ENCODE measurements around the gene PCNX1. TPM values are rescaled to one million over a fixed set of nuclear protein-coding genes. Genes with fewer than 3 reads are reported as not detected.
"Not testable (repeated sequence)": the region's sequence is repeated elsewhere in the genome, so short reads cannot be mapped to it uniquely, and the experiment has no call there.

The PCNX1 gene
- total RNA-seq, 1 donor from 2014 or later: 32.6 TPM

- no peak for DNase-seq (ENCODE audit: low read depth, low spot score)
Measured at GRCh38 chr14:70916300-70916699, 9.0 kb downstream of the PCNX1 start.

DNA sequence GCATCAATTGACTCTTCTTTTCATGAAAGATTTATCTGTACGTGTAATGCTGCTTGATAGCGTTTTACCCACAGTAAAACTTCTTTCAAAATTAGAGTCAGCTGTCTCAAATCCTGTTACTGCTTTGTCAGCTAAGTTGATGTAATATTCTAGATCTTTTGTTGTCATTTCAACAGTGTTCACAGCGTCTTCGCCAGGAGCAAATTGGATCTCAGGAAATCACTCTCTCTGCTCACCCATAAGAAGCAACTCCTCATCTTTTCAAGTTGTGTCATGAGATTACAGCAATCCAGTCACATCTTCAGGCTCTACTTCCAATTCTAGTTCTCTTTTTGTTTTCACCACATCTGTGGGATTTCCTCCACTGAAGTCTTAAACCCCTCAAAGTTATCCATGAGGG, 9.5 kb downstream of the PCNX1 start:
- DNase-seq (ENCODE audit: low read depth, low spot score): no peak

DNA sequence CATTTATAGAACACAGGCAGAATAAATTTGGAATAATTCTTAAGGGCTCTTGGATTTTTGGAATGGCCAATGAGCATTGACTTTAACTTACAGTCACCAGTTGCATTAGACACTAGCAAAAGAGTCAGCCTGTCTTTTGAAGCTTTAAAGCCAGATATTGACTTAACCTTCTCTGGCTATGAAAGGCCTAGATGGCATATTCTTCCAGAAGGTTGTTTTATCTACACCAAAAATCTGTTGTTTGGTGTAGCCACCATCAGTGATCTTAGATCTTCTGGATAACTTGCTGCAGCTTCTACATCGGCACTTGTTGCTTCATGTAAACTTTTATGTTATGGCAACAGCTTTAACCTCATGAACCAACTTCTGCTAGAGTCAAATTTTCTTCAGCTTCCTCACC, 10.4 kb downstream of the PCNX1 start:
- DNase-seq (ENCODE audit: low read depth, low spot score): no peak

- DNase-seq (ENCODE audit: low read depth, low spot score): peak; percentile 56
Measured at GRCh38 chr14:70919774-70920173, 12.5 kb downstream of the PCNX1 start.

DNA sequence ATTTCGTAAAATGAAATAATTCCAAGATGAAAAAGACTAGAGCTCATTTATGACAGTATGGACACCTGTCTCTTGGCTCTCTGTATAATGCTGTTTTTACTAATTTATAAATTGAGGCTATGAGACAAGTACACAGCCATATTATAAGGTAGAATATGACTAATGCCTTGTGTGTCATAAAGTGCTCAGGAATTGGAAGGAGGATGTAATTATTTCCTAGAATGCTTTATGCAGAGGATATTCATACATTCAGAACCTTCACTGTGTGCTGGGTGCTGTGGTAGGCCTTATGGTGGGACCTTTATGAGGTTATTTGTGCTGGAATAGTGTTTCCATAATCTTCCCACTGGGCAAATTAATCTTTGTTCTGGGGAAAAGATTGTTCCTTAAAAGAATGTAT, 13.3 kb downstream of the PCNX1 start:
- no peak for DNase-seq (ENCODE audit: low read depth, low spot score)

GRCh38 chr14:70921669-70922068, 14.4 kb downstream of the PCNX1 start:
- no peak for DNase-seq (ENCODE audit: low read depth, low spot score)

GRCh38 chr14:70924521-70924920, 17.3 kb downstream of the PCNX1 start:
- no peak for DNase-seq (ENCODE audit: low read depth, low spot score)

- no peak for DNase-seq (ENCODE audit: low read depth, low spot score)
Measured at GRCh38 chr14:70926235-70926830, 19.1 kb downstream of the PCNX1 start.

GRCh38 chr14:70931008-70931407, 23.7 kb downstream of the PCNX1 start:
- DNase-seq (ENCODE audit: low read depth, low spot score): no peak

- DNase-seq (ENCODE audit: low read depth, low spot score): no peak
Measured at GRCh38 chr14:70934084-70934483, 26.8 kb downstream of the PCNX1 start.

GRCh38 chr14:70934502-70935134, 27.4 kb downstream of the PCNX1 start:
- DNase-seq (ENCODE audit: low read depth, low spot score): peak; percentile 7

DNA sequence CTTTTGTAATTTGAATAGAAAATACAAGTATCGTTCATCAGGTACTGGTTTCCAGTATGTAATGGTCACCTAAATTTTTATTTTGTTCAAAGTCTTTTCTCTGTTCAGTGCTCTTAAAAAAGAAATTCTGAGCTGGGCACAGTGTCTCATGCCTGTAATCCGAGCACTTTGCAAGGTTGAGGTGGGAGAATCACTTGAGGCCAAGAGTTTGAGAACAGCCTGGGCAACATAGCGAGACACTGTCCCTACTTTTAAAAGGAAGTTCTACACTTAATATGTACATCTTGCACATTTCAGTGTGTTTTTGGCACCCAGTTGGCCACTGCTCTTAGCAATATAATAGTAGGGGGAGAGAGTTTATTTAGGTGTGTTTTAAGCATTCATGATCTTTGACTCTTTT, 27.9 kb downstream of the PCNX1 start:
- DNase-seq (ENCODE audit: low read depth, low spot score): no peak

DNA sequence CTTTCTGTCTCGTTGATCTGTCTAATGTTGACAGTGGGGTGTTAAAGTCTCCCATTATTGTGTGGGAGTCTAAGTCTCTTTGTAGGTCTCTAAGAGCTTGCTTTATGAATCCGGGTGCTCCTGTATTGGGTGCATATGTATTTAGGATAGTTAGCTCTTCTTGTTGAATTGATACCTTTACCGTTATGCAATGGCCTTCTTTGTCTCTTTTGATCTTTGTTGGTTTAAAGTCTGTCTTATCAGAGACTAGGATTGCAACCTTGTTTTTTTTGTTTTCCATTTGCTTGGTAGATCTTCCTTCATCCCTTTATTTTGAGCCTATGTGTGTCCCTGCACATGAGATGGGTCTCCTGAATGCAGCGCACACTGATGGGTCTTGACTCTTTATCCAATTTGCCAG, 32.4 kb downstream of the PCNX1 start:
- not testable (repeated sequence) for DNase-seq (ENCODE audit: low read depth, low spot score)

DNA sequence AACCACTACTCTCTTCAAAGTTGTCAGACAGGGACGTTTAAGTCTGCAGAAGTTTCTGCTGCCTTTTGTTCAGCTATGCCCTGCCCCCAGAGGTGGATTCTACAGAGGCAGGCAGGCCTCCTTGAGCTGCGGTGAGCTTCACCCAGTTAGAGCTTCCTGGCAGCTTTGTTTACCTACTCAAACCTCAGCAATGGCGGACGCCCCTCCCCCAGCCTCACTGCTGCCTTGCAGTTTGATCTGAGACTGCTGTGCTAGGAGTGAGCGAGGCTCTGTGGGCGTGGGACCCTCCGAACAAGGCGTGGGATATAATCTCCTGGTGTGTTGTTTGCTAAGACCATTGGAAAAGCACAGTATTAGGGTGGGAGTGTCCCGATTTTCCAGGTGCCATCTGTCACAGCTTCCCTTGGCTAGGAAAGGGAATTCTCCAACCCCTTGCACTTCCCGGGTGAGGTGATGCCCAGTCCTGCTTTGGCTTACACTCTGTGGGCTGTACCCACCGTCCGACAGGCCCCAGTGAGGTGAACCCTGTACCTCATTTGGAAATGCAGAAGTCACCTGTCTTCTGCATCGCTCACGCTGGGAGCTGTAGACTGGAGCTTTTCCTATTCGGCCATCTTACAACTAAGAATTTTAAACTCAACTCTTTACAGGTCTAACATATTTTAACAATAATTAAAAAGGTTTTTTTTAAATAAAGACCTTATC, 34.5 kb downstream of the PCNX1 start:
- DNase-seq (ENCODE audit: low read depth, low spot score): not testable (repeated sequence)

- no peak for DNase-seq (ENCODE audit: low read depth, low spot score)
Measured at GRCh38 chr14:70942342-70942706, 35.1 kb downstream of the PCNX1 start.

GRCh38 chr14:70942721-70943120, 35.5 kb downstream of the PCNX1 start:
- DNase-seq (ENCODE audit: low read depth, low spot score): not testable (repeated sequence)

GRCh38 chr14:70943838-70944237, 36.6 kb downstream of the PCNX1 start:
- no peak for DNase-seq (ENCODE audit: low read depth, low spot score)

- DNase-seq (ENCODE audit: low read depth, low spot score): no peak
Measured at GRCh38 chr14:70947739-70948138, 40.5 kb downstream of the PCNX1 start.

- no peak for DNase-seq (ENCODE audit: low read depth, low spot score)
Measured at GRCh38 chr14:70952485-70952884, 45.2 kb downstream of the PCNX1 start.

DNA sequence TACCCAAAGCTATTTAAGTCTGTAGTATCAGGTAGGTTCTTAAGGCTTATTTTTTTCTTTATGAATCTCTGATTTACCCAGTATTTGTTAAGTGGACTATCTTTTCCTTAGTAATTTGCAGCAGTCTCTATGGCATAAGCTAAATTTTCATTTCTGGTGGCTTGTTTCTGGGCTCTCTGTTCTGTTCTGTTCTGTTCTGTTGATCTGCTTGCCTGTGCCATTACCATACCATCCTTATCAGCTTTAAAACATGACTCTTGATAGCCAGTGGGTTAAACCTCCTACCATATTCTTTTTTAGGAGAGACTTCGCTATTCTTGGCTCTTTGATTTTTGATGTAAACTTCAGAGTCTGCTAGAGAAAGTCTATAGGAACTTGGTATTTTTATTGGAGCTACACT, 46.8 kb downstream of the PCNX1 start:
- DNase-seq (ENCODE audit: low read depth, low spot score): no peak

DNA sequence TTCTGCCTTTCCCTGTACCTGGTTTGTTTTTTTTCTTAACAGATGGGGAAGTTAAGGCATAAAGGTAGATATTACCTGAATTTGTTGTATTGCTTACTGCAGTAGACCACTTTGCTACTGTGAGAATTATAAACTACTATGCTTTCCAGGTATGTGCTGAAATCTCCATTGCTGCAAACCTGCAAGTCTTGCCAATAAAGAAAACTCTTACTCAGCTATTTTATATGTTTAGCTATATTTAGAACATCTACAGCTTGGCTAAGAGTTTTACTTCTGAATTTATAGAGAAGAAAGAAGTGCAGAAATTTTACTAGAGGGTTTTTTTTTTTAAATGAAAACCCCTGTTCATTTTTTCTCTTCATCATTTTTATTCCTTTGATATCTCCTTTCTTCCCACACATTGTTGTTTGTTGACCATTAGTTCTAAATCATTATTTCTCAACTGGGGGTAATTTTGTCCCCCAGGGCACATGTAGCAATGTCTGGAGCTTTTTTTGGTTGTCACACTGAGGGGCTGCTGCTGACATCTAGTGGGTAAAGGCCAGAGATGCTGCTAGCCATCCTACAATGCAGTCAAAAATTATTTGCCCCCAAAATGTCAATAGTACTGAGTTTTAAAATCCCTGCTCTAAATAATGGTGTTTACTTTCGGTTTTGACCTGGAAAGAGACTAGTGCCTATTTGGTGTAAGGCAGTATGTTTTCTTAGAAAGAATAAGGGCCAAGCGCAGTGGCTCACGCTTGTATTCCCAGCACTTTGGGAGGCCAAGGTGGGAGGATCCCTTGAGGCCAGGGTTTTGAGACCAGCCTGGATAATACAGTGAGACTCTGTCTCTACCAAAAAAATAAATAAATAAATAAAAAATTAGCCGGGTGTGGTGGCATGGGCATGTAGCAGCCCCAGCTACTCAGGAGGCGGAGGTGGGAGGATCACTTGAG, 48.6 kb downstream of the PCNX1 start:
- DNase-seq (ENCODE audit: low read depth, low spot score): no peak

DNA sequence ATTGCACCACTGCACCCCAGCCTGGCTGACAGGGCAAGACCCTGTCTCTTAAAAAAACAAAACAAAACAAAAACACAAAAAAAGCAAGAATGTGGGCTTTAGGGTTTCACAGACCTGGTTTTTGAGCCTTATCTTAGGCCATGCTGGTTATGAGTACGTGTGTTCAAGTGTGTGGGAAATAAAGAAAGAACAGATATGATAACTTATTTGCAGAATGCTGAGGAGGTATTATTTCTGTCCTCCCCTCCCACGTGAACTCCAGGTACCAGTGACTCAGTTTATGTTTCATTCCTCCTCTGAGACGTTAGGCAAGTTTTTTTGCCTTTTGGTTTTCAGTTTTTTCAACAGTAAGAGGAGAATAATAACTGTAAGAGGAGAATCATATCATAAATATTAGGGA, 49.3 kb downstream of the PCNX1 start:
- DNase-seq (ENCODE audit: low read depth, low spot score): no peak
